BLaER1 (cell line): ENCODE data around the gene PTPRK.

ENCODE experiments used
- H3K27ac ChIP-seq: shearing (Covaris generic); formaldehyde crosslinking; 2 replicates; pipeline ENCODE4 v1.8.1; 2022
- H3K27me3 ChIP-seq: shearing (Covaris generic); formaldehyde crosslinking; 2 replicates; pipeline ENCODE4 v1.8.1; 2022
- H3K36me3 ChIP-seq: shearing (Covaris generic); formaldehyde crosslinking; 2 replicates; pipeline ENCODE4 v1.8.1; 2022
- H3K4me1 ChIP-seq: shearing (Covaris generic); formaldehyde crosslinking; 2 replicates; pipeline ENCODE4 v1.8.1; 2022
- H3K4me2 ChIP-seq: shearing (Covaris generic); formaldehyde crosslinking; 2 replicates; pipeline ENCODE4 v1.8.1; 2022
- H3K4me3 ChIP-seq: shearing (Covaris generic); formaldehyde crosslinking; 2 replicates; pipeline ENCODE4 v1.8.1; 2022
- H3K9ac ChIP-seq: shearing (Covaris generic); formaldehyde crosslinking; 2 replicates; pipeline ENCODE4 v1.8.1; 2022
- H3K9me3 ChIP-seq: shearing (Covaris generic); formaldehyde crosslinking; 2 replicates; pipeline ENCODE4 v1.8.1; 2022
- H4K20me1 ChIP-seq: shearing (Covaris generic); formaldehyde crosslinking; 2 replicates; pipeline ENCODE4 v1.8.1; 2022
- Cebpa-rat ChIP-seq: shearing (Covaris generic); IDR thresholded peaks from 2 replicates; pipeline ENCODE4 v1.8.1; 2022

PTPRK gene

DNA sequence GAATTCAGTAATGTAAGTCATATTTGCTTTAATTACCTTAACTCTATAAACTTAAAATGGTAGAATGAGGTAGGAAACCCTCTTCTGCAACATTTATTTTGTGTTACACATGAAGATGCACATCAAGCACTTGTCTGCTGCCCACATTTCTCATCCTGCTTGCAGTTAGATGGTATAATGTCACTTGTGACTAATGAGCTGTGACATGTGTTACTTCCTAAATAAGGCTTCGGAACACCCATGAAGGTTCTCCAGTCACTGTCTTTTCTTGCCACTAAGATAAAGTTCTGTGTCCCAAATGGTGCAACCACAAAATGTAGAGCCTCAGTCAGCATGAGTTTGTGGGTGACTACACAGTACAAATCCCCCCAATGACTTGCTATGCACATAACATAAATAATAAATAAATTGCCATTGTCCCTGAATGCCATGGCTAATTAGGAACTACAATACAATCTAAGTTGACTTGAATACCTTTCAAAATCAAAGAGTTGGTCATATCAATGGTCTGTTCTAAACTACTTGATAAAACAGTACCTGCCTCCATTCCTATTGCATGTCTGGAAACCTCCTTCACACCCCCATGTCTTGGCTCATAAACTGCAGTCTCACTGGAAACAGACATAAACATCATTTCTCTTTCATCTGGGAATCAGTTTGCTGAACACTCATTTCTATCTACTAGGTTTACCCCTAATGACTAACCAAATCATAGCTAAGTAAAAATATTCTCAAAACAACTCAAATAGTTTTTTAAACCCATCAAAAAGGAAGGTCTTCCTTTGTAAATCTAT is 157.2 kb downstream of the PTPRK start:
- Histone ChIP-seq H3K9me3 (no peaks in the 10 kb centered on the region), H4K20me1 (no peaks in the 10 kb centered on the region), H3K4me1 (peaks cover 6% of the 10 kb centered on the region), H3K36me3 (no peaks in the 10 kb centered on the region), H3K4me2 (peak overlapping the region; percentile 34; the same call in 1 of the 2 replicates), H3K9ac (no peak overlapping the region), H3K27ac (no peak overlapping the region), H3K4me3 (no peak overlapping the region), H3K27me3 (no peaks in the 10 kb centered on the region)
- no peak for TF ChIP-seq Cebpa-rat

DNA sequence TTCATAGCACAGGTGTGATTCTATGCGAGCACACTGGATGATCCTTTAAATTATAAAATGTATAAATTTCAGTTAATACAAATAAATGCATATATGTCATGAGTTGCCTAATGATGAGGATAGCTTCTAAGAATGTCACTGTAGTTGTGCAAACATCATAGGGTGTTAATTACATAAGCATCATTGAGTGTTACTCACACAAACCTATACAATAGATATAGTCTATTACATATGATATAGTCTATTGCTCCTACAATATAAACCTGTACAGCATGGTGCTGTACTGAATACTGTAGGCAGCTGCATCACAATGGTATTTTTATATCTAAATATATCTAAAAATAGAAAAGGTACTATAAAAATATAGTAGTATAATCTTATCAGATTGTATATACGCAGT is 159.0 kb downstream of the PTPRK start:
- no peaks in the 10 kb centered on the region for H3K27me3 ChIP-seq
- no peak overlapping the region for H3K27ac ChIP-seq
- no peak overlapping the region for H3K9ac ChIP-seq
- no peaks in the 10 kb centered on the region for H3K36me3 ChIP-seq
- H4K20me1 ChIP-seq, result no peaks in the 10 kb centered on the region
- H3K4me2 ChIP-seq, result no peak overlapping the region
- H3K9me3 ChIP-seq, result no peaks in the 10 kb centered on the region
- H3K4me3 ChIP-seq, result no peak overlapping the region
- TF ChIP-seq Cebpa-rat, result no peak
- H3K4me1 ChIP-seq, result peaks cover 6% of the 10 kb centered on the region

DNA sequence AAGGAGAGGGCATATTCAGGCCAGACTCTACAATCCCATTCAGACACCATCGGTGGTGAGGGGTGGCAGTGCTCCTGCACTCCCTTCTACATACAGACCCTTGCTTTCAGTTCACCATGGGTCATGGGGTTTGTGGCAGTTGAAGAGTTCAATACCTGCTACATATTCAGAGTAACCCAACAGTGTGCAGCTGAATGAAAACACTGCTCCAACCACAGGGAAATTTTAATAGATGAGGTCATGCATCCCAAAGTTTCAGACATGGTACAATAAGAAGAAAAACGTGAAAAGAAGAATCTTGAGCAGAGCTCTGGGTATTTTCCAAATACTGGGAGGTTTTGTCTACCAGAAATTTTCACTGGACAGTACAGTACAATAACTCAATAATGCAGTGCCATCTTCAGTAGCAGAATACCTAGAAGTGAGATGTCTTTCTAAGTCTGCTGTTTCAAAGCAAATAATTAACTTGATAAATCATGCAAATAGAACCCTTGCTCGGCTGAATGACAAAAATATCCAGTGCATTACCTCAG is 162.1 kb downstream of the PTPRK start:
- Histone ChIP-seq H4K20me1 (no peaks in the 10 kb centered on the region), H3K4me3 (no peak overlapping the region), H3K36me3 (no peaks in the 10 kb centered on the region), H3K27me3 (no peaks in the 10 kb centered on the region), H3K9me3 (no peaks in the 10 kb centered on the region), H3K27ac (no peak overlapping the region), H3K4me1 (peaks cover 6% of the 10 kb centered on the region), H3K9ac (no peak overlapping the region), H3K4me2 (no peak overlapping the region)
- TF ChIP-seq Cebpa-rat, result no peak

DNA sequence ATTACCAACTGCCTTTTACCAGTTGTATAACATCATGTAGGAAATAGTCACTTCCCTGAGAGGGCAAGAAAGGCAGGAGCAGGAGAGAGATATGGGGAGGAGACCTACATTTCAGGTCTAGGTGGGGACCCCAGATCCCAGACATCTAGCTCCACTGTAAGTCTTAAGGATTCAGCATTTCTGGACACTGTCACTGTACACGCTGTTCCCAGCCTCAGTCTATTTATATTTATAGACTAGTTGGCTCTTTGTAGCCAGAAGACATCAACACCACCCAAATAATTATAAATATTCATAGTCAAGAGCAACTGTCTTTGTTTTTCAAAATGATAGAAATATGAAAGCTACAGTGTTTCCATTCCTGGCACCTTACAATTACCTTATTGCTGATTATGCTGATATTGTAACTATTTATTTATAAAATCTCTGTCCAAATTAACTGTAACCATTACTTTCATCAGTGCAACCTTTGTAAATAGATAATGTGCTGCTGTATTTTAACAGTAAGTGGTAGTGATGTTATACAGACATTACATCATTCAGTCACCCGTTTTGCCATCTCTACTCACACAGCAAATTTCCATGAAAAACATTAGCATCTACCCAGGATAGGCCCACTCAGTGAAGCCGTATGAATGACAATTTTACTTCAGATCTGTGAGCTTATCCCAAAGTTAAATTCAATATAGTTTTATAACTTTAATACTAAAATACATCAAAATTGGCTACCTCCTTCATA is 162.8 kb downstream of the PTPRK start:
- no peak for TF ChIP-seq Cebpa-rat
- Histone ChIP-seq H3K4me1 (no peaks in the 10 kb centered on the region), H3K4me3 (no peak overlapping the region), H3K9ac (no peak overlapping the region), H3K4me2 (no peak overlapping the region), H3K27me3 (no peaks in the 10 kb centered on the region), H3K27ac (no peak overlapping the region), H3K36me3 (no peaks in the 10 kb centered on the region), H4K20me1 (no peaks in the 10 kb centered on the region), H3K9me3 (no peaks in the 10 kb centered on the region)

DNA sequence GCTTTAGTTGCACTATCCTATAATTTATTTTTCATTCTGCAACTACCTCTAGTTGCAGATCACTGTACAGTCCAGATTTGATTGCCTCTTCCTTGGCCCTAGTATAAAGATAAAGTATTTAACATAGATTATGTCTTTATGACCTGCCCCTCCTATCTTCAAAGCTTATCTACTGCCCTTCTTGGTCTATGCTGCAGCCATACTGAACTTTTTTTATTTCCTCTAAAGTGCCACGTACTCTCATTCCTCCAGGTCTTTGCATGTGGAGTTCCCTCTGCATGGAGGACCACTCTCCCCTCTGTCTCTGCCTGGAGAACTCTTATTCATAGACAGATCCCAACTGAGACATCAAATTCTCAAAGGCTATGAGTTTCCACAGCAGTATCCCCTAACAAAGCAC is 168.0 kb downstream of the PTPRK start:
- no peaks in the 10 kb centered on the region for H3K36me3 ChIP-seq
- H3K9me3 ChIP-seq, result no peaks in the 10 kb centered on the region
- H3K4me3 ChIP-seq, result no peak overlapping the region
- H3K27me3 ChIP-seq, result no peaks in the 10 kb centered on the region
- no peak overlapping the region for H3K27ac ChIP-seq
- no peak for TF ChIP-seq Cebpa-rat
- no peaks in the 10 kb centered on the region for H3K4me1 ChIP-seq
- H3K4me2 ChIP-seq, result no peak overlapping the region
- H3K9ac ChIP-seq, result no peak overlapping the region
- no peaks in the 10 kb centered on the region for H4K20me1 ChIP-seq

DNA sequence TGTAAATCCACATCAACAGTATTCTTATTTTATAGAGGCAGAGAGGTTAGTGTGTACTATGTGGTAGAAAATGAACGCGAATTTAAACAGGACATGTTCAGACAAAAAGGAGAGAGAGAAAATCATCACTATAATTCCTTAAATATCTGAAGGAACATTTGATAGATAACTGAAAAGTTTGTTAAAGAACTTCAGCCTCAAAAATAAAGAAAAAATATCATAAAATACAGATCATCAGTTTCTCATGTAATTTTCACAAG is 169.2 kb downstream of the PTPRK start:
- H3K27ac ChIP-seq, result no peak overlapping the region
- no peaks in the 10 kb centered on the region for H3K9me3 ChIP-seq
- no peak overlapping the region for H3K4me3 ChIP-seq
- H4K20me1 ChIP-seq, result no peaks in the 10 kb centered on the region
- no peak overlapping the region for H3K9ac ChIP-seq
- no peak overlapping the region for H3K4me2 ChIP-seq
- no peak for TF ChIP-seq Cebpa-rat
- no peaks in the 10 kb centered on the region for H3K4me1 ChIP-seq
- no peaks in the 10 kb centered on the region for H3K27me3 ChIP-seq
- no peaks in the 10 kb centered on the region for H3K36me3 ChIP-seq

DNA sequence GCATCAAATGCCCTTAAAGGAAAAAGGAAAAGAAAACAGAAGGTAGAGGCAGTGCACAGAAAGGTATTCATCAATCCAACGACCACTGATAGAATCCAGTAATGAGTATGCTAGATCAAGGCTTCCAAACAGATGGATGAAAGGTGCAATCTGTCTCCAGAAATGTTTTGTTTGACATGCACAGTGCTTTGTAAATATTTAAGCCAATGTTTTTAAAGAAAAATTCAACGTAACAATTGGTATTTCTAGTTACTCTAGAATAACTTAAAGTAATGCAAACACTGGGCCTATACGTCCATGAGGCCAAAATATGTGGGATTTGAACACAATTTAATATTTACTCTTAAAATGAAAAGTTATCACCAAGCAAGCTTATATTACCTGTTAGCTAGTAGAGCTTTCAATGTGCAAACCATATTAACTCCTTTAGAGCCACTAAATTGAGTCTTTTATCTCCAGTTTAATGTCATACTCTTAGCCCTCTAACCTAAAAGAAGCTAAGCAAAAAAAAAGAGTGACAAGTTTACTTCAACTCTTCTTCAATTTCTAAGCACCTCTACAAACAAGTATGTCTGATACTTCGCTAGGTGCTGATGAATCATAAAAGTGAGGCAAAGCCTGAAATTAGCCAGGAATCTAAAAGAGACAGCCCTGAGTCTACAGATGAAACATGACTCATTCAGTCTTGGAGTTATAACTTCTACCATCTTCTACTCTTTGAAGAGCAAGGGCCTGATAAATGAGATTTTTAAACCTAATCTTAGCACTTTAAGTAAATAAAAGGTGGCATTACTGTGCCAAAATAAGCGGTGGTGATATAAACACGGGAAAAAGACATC is 169.8 kb downstream of the PTPRK start:
- Histone ChIP-seq H3K4me3 (no peak overlapping the region), H3K9ac (no peak overlapping the region), H3K36me3 (no peaks in the 10 kb centered on the region), H3K4me2 (no peak overlapping the region), H3K27me3 (no peaks in the 10 kb centered on the region), H4K20me1 (no peaks in the 10 kb centered on the region), H3K27ac (no peak overlapping the region), H3K4me1 (no peaks in the 10 kb centered on the region), H3K9me3 (no peaks in the 10 kb centered on the region)
- no peak for TF ChIP-seq Cebpa-rat

DNA sequence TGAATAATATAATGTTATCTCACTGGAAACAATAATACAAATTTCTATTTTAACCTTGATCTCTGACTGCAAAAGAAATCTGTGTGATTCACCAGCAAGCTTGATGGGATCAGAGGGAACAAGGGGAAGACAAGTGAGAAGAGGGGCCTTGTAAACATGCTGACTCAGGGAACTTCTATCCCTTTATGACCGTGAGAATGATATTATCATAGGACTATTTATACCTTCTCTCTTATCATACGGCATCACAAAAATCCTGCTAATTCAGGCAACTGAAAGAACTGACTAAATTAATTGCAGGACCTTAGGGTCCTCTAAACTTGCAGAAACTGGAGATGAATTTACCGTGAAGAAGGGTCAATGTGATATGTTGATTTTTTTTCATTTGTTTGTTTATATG is 173.3 kb downstream of the PTPRK start:
- Histone ChIP-seq H3K9ac (no peak overlapping the region), H3K4me1 (no peaks in the 10 kb centered on the region), H4K20me1 (no peaks in the 10 kb centered on the region), H3K4me2 (no peak overlapping the region), H3K36me3 (no peaks in the 10 kb centered on the region), H3K27ac (no peak overlapping the region), H3K27me3 (no peaks in the 10 kb centered on the region), H3K4me3 (no peak overlapping the region), H3K9me3 (no peaks in the 10 kb centered on the region)
- TF ChIP-seq Cebpa-rat, result no peak

DNA sequence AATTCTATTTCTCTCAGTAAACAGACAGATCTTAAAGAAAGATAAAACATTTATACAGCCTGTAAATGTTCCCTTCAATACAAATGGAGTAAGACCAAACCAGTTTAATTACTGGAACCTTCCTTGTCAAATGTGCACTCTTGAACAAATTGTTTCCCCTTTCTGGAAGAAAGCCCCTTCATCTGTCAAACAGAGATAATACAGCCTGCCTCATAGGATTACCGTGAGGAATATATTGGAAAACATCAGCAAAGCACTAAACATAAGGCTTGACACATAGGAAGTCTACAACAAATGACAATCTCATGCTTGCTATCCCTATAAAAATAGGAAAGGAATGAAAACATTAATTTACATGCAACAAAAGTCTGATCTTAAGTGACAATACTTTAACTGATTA is 173.8 kb downstream of the PTPRK start:
- H3K9ac ChIP-seq, result no peak overlapping the region
- H3K27me3 ChIP-seq, result no peaks in the 10 kb centered on the region

DNA sequence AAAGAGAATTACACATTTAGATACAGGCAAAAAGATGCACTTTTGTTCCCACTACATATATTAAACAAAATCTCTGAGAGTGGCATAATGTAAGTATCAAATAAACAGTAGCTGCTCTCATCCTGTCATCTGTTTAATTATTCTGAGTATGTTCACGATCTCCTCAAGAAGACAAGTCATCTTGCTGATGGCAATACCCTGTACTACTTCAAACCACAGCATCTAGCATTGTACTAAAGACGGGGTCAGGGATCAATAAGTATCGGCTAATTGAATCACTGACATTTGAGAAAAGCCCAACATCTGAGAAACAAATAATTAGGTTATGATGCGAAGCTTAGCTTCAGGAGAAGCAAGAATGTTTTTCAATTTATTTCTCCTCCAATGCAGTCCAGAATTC is 175.1 kb downstream of the PTPRK start:
- no peaks in the 10 kb centered on the region for H3K36me3 ChIP-seq
- H3K4me1 ChIP-seq, result no peaks in the 10 kb centered on the region
- no peak overlapping the region for H3K27ac ChIP-seq
- H3K9me3 ChIP-seq, result no peaks in the 10 kb centered on the region
- H3K27me3 ChIP-seq, result no peaks in the 10 kb centered on the region
- H3K9ac ChIP-seq, result no peak overlapping the region
- H3K4me3 ChIP-seq, result no peak overlapping the region
- H3K4me2 ChIP-seq, result no peak overlapping the region
- TF ChIP-seq Cebpa-rat, result no peak
- H4K20me1 ChIP-seq, result no peaks in the 10 kb centered on the region

More for the DNA sequence above, 173.8 kb downstream of the PTPRK start:
- Histone ChIP-seq H3K4me1 (no peaks in the 10 kb centered on the region), H3K4me3 (no peak overlapping the region), H3K4me2 (no peak overlapping the region), H3K36me3 (no peaks in the 10 kb centered on the region), H3K27ac (no peak overlapping the region), H4K20me1 (no peaks in the 10 kb centered on the region), H3K9me3 (no peaks in the 10 kb centered on the region)
- TF ChIP-seq Cebpa-rat, result no peak
